Epithelial cell of esophagus (primary cell): ENCODE data around the gene PPP2R2B.

Experiments used
- DNase-seq: peaks from one replicate; pipeline ENCODE4 v3.0.0; 2010; ENCODE audit warnings: low read depth
- H3K4me3 ChIP-seq: 2 replicates; pipeline ENCODE4 v1.5.1; 2011; ENCODE audit warnings: mild to moderate bottlenecking, low read length, control low read depth
- CTCF ChIP-seq: IDR thresholded peaks from 2 replicates; pipeline ENCODE4 v1.5.1; 2011; ENCODE audit warnings: low read depth, mild to moderate bottlenecking, low read length, control low read depth, inconsistent platforms; ENCODE audit not compliant: insufficient read depth; ENCODE audit errors: missing control alignments

PPP2R2B gene

GRCh38 chr5:146894753-146895521, 16.4 kb upstream of the PPP2R2B start:
- DNase-seq: no peak
- no peak overlapping the region for H3K4me3 ChIP-seq
- no peak for TF ChIP-seq CTCF

DNA sequence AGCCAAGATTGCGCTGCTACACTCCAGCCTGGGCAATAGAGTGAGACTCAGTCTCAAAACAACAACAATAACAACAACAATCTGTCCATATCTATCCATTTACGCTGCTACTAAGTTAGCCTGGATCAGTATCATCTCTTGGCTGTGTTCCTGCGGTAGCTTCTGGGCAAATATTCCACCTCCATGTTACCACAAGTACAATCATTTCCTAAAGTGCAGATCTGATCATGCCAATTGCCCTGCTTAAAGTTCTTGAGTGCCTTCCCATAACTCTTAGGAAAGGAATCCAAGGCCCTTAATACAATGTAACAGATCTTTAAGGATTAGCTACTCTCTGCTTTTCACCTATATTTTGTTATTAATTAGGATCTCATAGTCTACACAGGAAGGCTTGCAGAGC, 15.4 kb upstream of the PPP2R2B start:
- no peak for DNase-seq
- H3K4me3 ChIP-seq: no peak overlapping the region
- no peak for TF ChIP-seq CTCF

DNA sequence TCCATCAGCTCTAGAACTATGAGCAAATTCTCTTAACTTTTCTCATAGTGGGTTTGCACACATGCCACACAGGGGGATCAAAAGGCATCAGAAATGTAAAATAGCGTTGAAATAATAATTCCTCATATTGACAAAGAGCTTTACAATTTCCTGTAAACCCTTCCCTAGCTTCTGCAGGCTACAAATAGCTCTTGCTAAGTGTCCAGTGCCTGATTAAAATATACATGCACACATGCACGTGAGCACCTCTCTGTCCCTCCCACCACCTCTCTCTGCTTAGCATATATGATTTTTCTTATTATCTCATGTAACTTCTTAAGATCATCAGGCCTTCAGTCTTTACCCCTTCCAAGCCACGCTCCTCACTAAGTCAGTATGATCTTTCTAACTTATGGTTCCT, 13.7 kb upstream of the PPP2R2B start:
- DNase-seq: no peak
- no peak for TF ChIP-seq CTCF
- no peak overlapping the region for H3K4me3 ChIP-seq

- DNase-seq: no peak
- TF ChIP-seq CTCF: no peak
Measured at GRCh38 chr5:146891511-146891910, 13.0 kb upstream of the PPP2R2B start.

DNA sequence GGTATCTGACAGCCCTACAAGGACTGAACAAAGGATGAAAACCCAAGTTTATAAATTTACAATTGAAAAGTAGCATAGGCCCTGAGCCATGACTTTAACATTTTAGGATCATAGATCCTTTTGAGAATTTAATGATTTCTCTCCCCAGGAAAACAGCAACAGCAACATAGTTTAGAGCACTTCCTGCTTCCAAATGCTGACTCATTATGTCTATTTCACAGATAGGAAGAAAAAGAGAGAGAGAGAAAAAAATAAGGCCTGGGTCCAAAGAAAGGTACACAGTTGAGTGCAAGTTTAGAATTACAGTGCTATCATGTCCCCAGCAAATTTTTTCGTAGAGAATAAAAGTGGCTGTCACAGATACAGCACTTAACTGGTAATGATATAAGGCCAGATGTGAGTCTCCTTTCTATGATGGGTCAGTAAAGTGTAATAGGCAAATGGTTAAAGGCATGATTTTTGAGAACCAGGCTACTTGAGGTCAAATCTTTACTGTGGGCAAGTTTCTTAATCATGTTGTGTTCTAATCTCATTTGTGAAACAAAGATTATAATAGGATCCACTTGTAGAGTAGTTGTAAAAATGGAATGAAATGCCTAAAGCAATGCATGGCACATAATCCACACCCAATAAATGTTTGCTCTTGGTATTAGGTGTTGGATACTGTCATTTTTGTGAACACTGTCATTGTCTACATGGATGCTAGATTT, 12.3 kb upstream of the PPP2R2B start:
- DNase-seq: peak; percentile 35
- no peak overlapping the region for H3K4me3 ChIP-seq
- TF ChIP-seq CTCF: no peak

More at GRCh38 chr5:146891511-146891910, 13.0 kb upstream of the PPP2R2B start:
- no peak overlapping the region for H3K4me3 ChIP-seq

DNA sequence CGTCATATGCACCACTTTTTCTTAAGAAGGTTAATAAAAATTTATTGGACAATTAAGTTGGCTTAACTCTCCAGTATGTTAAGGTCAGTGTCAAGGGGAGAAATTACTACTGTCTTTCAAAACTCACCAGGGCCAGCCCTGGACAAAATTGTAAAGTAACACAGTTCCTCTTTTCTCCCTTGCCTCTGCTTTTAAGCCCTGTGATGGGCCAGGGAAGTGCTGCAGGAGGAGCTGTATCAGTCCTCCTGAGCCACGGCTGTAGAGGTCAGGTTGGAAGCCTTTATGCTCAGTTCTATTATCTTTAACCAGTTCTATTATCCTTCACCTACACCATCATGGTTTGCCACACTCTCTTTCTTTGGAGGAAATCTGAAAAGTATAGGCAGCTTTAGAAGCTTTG, 11.5 kb upstream of the PPP2R2B start:
- H3K4me3 ChIP-seq: no peak overlapping the region
- TF ChIP-seq CTCF: no peak
- no peak for DNase-seq

GRCh38 chr5:146889169-146889568, 10.6 kb upstream of the PPP2R2B start:
- no peak overlapping the region for H3K4me3 ChIP-seq
- DNase-seq: no peak
- TF ChIP-seq CTCF: no peak
